Loucy (cell line): ENCODE data around the gene TNIP3.

Experiments used
- CTCF ChIP-seq: fragments of 200-600 bp; sonication (generic); conservative IDR thresholded peaks from 2 replicates; pipeline ENCODE4 v1.5.1; 2014; ENCODE audit warnings: mild to moderate bottlenecking, antibody characterized with exemption, low read length
- EZH2phosphoT487 ChIP-seq: fragments of 200-600 bp; IDR thresholded peaks from 2 replicates; pipeline ENCODE4 v1.6.1; 2018; ENCODE audit warnings: antibody characterized with exemption, mild to moderate bottlenecking, moderate library complexity, borderline replicate concordance

- no peak for TF ChIP-seq CTCF
- no peak for TF ChIP-seq EZH2phosphoT487
Measured at GRCh38 chr4:121144021-121144420, 20.1 kb downstream of the TNIP3 start.
